Keratinocyte (primary cell): ENCODE results near the gene ARID3B. TPM values are rescaled to one million over a fixed set of nuclear protein-coding genes. Genes with fewer than 3 reads are reported as not detected.

ENCODE experiments used
- DNase-seq: peaks from one replicate; pipeline ENCODE4 v3.0.0-alpha.2; 2011; ENCODE audit warnings: low read depth, missing footprints, low spot score
- FAIRE-seq: peaks from 2 replicates; lab custom pipeline; 2011; peaks lifted over from hg19 to GRCh38; lab: Jason Lieb, UNC
- H2AFZ ChIP-seq: 2 replicates; pipeline ENCODE4 v1.6.0; 2012; ENCODE audit warnings: low read length, control low read depth, inconsistent platforms; ENCODE audit not compliant: control insufficient read depth
- H3K27ac ChIP-seq: 2 replicates; pipeline ENCODE4 v1.5.1; 2011; ENCODE audit warnings: low read length; ENCODE audit not compliant: control insufficient read depth, insufficient read depth
- H3K27me3 ChIP-seq: 3 replicates; pipeline ENCODE4 v1.6.0; 2011; ENCODE audit warnings: low read length; ENCODE audit not compliant: control insufficient read depth, insufficient read depth; ENCODE audit errors: extremely low read depth
- H3K36me3 ChIP-seq, 2 experiments: 2 replicates in 1 of 2; 3 replicates in 1 of 2; pipeline ENCODE4 v1.5.1; 2011; ENCODE audit warnings: low read length in 2 of 2, mild to moderate bottlenecking in 1 of 2; ENCODE audit not compliant: control insufficient read depth in 2 of 2, insufficient read depth in 2 of 2; ENCODE audit errors: extremely low read depth in 1 of 2
- H3K4me1 ChIP-seq: 3 replicates; pipeline ENCODE4 v1.5.1; 2011; ENCODE audit warnings: low read length; ENCODE audit not compliant: control insufficient read depth, insufficient read depth; ENCODE audit errors: extremely low read depth
- H3K4me2 ChIP-seq: 3 replicates; pipeline ENCODE4 v1.6.0; 2011; ENCODE audit warnings: low read depth, low read length; ENCODE audit not compliant: control insufficient read depth, insufficient read depth; ENCODE audit errors: extremely low read depth
- H3K4me3 ChIP-seq, 3 experiments: fragments of 200-600 bp in 1 of 3; sonication (generic) in 1 of 3; 2 replicates in 2 of 3; 3 replicates in 1 of 3; pipeline ENCODE4 v1.5.1; 2011 to 2016; ENCODE audit warnings: low read length in 3 of 3, mild to moderate bottlenecking in 3 of 3, control low read depth in 2 of 3, inconsistent platforms in 1 of 3, low read depth in 1 of 3, mixed read lengths in 1 of 3, mixed run types in 1 of 3, moderate library complexity in 1 of 3; ENCODE audit not compliant: control insufficient read depth in 2 of 3, insufficient read depth in 2 of 3; ENCODE audit errors: extremely low read depth in 1 of 3
- H3K79me2 ChIP-seq: 2 replicates; pipeline ENCODE4 v1.6.0; 2012; ENCODE audit warnings: low read length; ENCODE audit not compliant: control insufficient read depth, insufficient read depth
- H3K9ac ChIP-seq: 3 replicates; pipeline ENCODE4 v1.6.0; 2011; ENCODE audit warnings: low read length; ENCODE audit not compliant: control insufficient read depth, insufficient read depth; ENCODE audit errors: extremely low read depth
- H3K9me1 ChIP-seq: 3 replicates; pipeline ENCODE4 v1.6.0; 2011; ENCODE audit warnings: low read length; ENCODE audit not compliant: control insufficient read depth, insufficient read depth; ENCODE audit errors: extremely low read depth
- H3K9me3 ChIP-seq: 2 replicates; pipeline ENCODE4 v1.5.1; 2012; ENCODE audit warnings: low read depth, low read length; ENCODE audit not compliant: control insufficient read depth
- H4K20me1 ChIP-seq: 3 replicates; pipeline ENCODE4 v1.6.0; 2011; ENCODE audit warnings: low read length; ENCODE audit not compliant: control insufficient read depth, insufficient read depth; ENCODE audit errors: extremely low read depth
- CTCF ChIP-seq, 3 experiments: IDR thresholded peaks in 1 of 3; conservative IDR thresholded peaks in 1 of 3; optimal IDR thresholded peaks in 1 of 3; 2 replicates in 2 of 3; 3 replicates in 1 of 3; pipeline versions ENCODE3 to v1.5.1; 2011; ENCODE audit warnings: low read length in 3 of 3, mild to moderate bottlenecking in 3 of 3, moderate library complexity in 2 of 3, control low read depth in 1 of 3, inconsistent platforms in 1 of 3; ENCODE audit not compliant: insufficient read depth in 2 of 3; ENCODE audit errors: extremely low read depth in 1 of 3
- EZH2 ChIP-seq: IDR thresholded peaks from one replicate; pipeline ENCODE4 v1.6.1; 2012; ENCODE audit warnings: inconsistent platforms, mild to moderate bottlenecking, low read length, moderate library complexity
- dilution Hi-C: fragments of 300-500 bp; cut with MboI; formaldehyde crosslinking; loops from one replicate; pipeline ENCODE4 v1.7.0; 2020; ENCODE audit warnings: low sequenced_read_pairs; ENCODE audit not compliant: extremely low pct_ligation_motif_present
- polyA plus RNA-seq, 5 experiments: library from polyadenylated mRNA; depleted of rRNA in 3 of 5; stranded (reverse) in 3 of 5; stranded (forward) in 1 of 5; unstranded in 1 of 5; fragments of >200 nt; gene quantifications; 1 replicate in 1 of 5; 2 replicates in 3 of 5; 3 replicates in 1 of 5; pipeline versions ENCODE4 v1.2.1 to v1.2.3, GENCODE V29; 2011 to 2012; ENCODE audit warnings: missing spikeins in 2 of 5, low read depth in 1 of 5, low replicate concordance in 1 of 5

Gene ARID3B
- polyA plus RNA-seq, 1 donor (not counting 4 experiments of a cell fraction or from before 2014, with no cell fraction given), result 3.6 TPM

GRCh38 chr15:74592222-74592621 lies 51.2 kb downstream of the ARID3B start:
- peaks cover 16% of the 10 kb centered on the region for H3K4me1 ChIP-seq
- H3K9me1 ChIP-seq, result no peaks in the 10 kb centered on the region
- dilution Hi-C loops, result no loop called here
- H3K27me3 ChIP-seq, result no peaks in the 10 kb centered on the region
- no peaks in the 10 kb centered on the region for H3K9me3 ChIP-seq
- H2AFZ ChIP-seq, result no peak overlapping the region
- peaks cover 15 to 21% of the 10 kb centered on the region in 2 experiments for H3K36me3 ChIP-seq
- no peak for FAIRE-seq
- no peak overlapping the region for H3K27ac ChIP-seq
- no peaks in the 10 kb centered on the region for H4K20me1 ChIP-seq
- H3K79me2 ChIP-seq, result no peaks in the 10 kb centered on the region
- no peak overlapping the region for H3K4me2 ChIP-seq
- DNase-seq, result no peak
- no peak overlapping the region for H3K9ac ChIP-seq
- TF ChIP-seq EZH2 (no peak), CTCF (optimal IDR thresholded peaks at IDR 0.05 in 1 of 3, IDR thresholded peaks at IDR 0.05 in 1 of 3, conservative IDR thresholded peaks at IDR 0.05 in 1 of 3; ENCODE audit: extremely low read depth in 1 of 3, insufficient read depth in 2 of 3, low read length in 3 of 3) (no peak)
- H3K4me3 ChIP-seq, result no peak overlapping the region

GRCh38 chr15:74593122-74593521 lies 52.1 kb downstream of the ARID3B start:
- Histone ChIP-seq H3K9me3 (no peaks in the 10 kb centered on the region), H3K79me2 (no peaks in the 10 kb centered on the region), H2AFZ (no peak overlapping the region), H3K4me3 (no peak overlapping the region), H3K27ac (no peak overlapping the region), H3K9ac (no peak overlapping the region), H3K4me1 (peaks cover 19% of the 10 kb centered on the region), H3K9me1 (no peaks in the 10 kb centered on the region), H3K4me2 (no peak overlapping the region), H3K27me3 (no peaks in the 10 kb centered on the region), H3K36me3 (peaks cover 13 to 21% of the 10 kb centered on the region in 2 experiments), H4K20me1 (no peaks in the 10 kb centered on the region)
- DNase-seq, result no peak
- dilution Hi-C loops, result no loop called here
- TF ChIP-seq CTCF (optimal IDR thresholded peaks at IDR 0.05 in 1 of 3, IDR thresholded peaks at IDR 0.05 in 1 of 3, conservative IDR thresholded peaks at IDR 0.05 in 1 of 3; ENCODE audit: extremely low read depth in 1 of 3, insufficient read depth in 2 of 3, low read length in 3 of 3) (no peak), EZH2 (no peak)
- no peak for FAIRE-seq
